ENCODE data around the gene UCHL3. TPM values are rescaled to one million over a fixed set of nuclear protein-coding genes. Genes with fewer than 3 reads are reported as not detected.

The UCHL3 gene
- total RNA-seq, 1 donor from 2014 or later: 39.6 TPM

GRCh38 chr13:75511051-75511625 lies 38.5 kb upstream of the UCHL3 start:
- no peak overlapping the region for H3K4me3 Mint-ChIP-seq (ENCODE audit: low read depth)
- no peaks in the 10 kb centered on the region for H3K36me3 Mint-ChIP-seq (ENCODE audit: insufficient read depth)
- no peaks in the 10 kb centered on the region for H3K9me3 Mint-ChIP-seq (ENCODE audit: low read depth)
- no peak for TF ChIP-seq CTCF (IDR thresholded peaks at IDR 0.05; ENCODE audit: unreplicated experiment)
- no peaks in the 10 kb centered on the region for H3K27me3 Mint-ChIP-seq
- no peak overlapping the region for H3K27ac Mint-ChIP-seq
- DNase-seq (ENCODE audit: low spot score, unreplicated experiment): no peak
- no peaks in the 10 kb centered on the region for H3K4me1 Mint-ChIP-seq (ENCODE audit: low read depth)

GRCh38 chr13:75512253-75512652 lies 37.3 kb upstream of the UCHL3 start:
- TF ChIP-seq CTCF (IDR thresholded peaks at IDR 0.05; ENCODE audit: unreplicated experiment): no peak
- H3K4me3 Mint-ChIP-seq (ENCODE audit: low read depth): no peak overlapping the region
- H3K27me3 Mint-ChIP-seq: no peaks in the 10 kb centered on the region
- no peaks in the 10 kb centered on the region for H3K36me3 Mint-ChIP-seq (ENCODE audit: insufficient read depth)
- DNase-seq (ENCODE audit: low spot score, unreplicated experiment): no peak
- no peak overlapping the region for H3K27ac Mint-ChIP-seq
- H3K9me3 Mint-ChIP-seq (ENCODE audit: low read depth): no peaks in the 10 kb centered on the region
- H3K4me1 Mint-ChIP-seq (ENCODE audit: low read depth): no peaks in the 10 kb centered on the region

GRCh38 chr13:75513271-75513670 lies 36.3 kb upstream of the UCHL3 start:
- Mint-ChIP-seq H3K27ac (no peak overlapping the region), H3K4me1 (ENCODE audit: low read depth) (no peaks in the 10 kb centered on the region), H3K36me3 (ENCODE audit: insufficient read depth) (no peaks in the 10 kb centered on the region), H3K27me3 (no peaks in the 10 kb centered on the region), H3K4me3 (ENCODE audit: low read depth) (no peak overlapping the region), H3K9me3 (ENCODE audit: low read depth) (no peaks in the 10 kb centered on the region)
- no peak for DNase-seq (ENCODE audit: low spot score, unreplicated experiment)
- TF ChIP-seq CTCF (IDR thresholded peaks at IDR 0.05; ENCODE audit: unreplicated experiment): no peak

- Mint-ChIP-seq H3K9me3 (ENCODE audit: low read depth) (peaks cover 3% of the 10 kb centered on the region), H3K4me3 (ENCODE audit: low read depth) (no peak overlapping the region), H3K4me1 (ENCODE audit: low read depth) (no peaks in the 10 kb centered on the region), H3K27ac (no peak overlapping the region), H3K27me3 (no peaks in the 10 kb centered on the region), H3K36me3 (ENCODE audit: insufficient read depth) (no peaks in the 10 kb centered on the region)
- no peak for DNase-seq (ENCODE audit: low spot score, unreplicated experiment)
- no peak for TF ChIP-seq CTCF (IDR thresholded peaks at IDR 0.05; ENCODE audit: unreplicated experiment)
These were observed 35.3 kb upstream of the UCHL3 start for GRCh38 chr13:75514080-75514995.

GRCh38 chr13:75518439-75519088 lies 31.0 kb upstream of the UCHL3 start:
- H3K27me3 Mint-ChIP-seq: no peaks in the 10 kb centered on the region

More at GRCh38 chr13:75518439-75519088, 31.0 kb upstream of the UCHL3 start:
- no peak overlapping the region for H3K27ac Mint-ChIP-seq
- DNase-seq (ENCODE audit: low spot score, unreplicated experiment): no peak
- H3K36me3 Mint-ChIP-seq (ENCODE audit: insufficient read depth): no peaks in the 10 kb centered on the region
- H3K9me3 Mint-ChIP-seq (ENCODE audit: low read depth): peaks cover 10% of the 10 kb centered on the region
- TF ChIP-seq CTCF (IDR thresholded peaks at IDR 0.05; ENCODE audit: unreplicated experiment): no peak
- no peak overlapping the region for H3K4me3 Mint-ChIP-seq (ENCODE audit: low read depth)
- H3K4me1 Mint-ChIP-seq (ENCODE audit: low read depth): no peaks in the 10 kb centered on the region

All from progenitor cell of endocrine pancreas (in vitro differentiated cells).